Loucy (cell line): Measurements from ENCODE around the gene RAB40B.

Source experiments
- EZH2phosphoT487 ChIP-seq: fragments of 200-600 bp; IDR thresholded peaks from 2 replicates; pipeline ENCODE4 v1.6.1; 2018; ENCODE audit warnings: antibody characterized with exemption, mild to moderate bottlenecking, moderate library complexity, borderline replicate concordance
- TF ChIP-seq, protein P1 (sequence below): fragments of 200-600 bp; sonication (generic); conservative IDR thresholded peaks from 2 replicates; pipeline ENCODE4 v1.5.1; 2014; ENCODE audit warnings: mild to moderate bottlenecking, antibody characterized with exemption, low read length

- TF ChIP-seq, protein P1, sequence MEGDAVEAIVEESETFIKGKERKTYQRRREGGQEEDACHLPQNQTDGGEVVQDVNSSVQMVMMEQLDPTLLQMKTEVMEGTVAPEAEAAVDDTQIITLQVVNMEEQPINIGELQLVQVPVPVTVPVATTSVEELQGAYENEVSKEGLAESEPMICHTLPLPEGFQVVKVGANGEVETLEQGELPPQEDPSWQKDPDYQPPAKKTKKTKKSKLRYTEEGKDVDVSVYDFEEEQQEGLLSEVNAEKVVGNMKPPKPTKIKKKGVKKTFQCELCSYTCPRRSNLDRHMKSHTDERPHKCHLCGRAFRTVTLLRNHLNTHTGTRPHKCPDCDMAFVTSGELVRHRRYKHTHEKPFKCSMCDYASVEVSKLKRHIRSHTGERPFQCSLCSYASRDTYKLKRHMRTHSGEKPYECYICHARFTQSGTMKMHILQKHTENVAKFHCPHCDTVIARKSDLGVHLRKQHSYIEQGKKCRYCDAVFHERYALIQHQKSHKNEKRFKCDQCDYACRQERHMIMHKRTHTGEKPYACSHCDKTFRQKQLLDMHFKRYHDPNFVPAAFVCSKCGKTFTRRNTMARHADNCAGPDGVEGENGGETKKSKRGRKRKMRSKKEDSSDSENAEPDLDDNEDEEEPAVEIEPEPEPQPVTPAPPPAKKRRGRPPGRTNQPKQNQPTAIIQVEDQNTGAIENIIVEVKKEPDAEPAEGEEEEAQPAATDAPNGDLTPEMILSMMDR, result no peak
- TF ChIP-seq EZH2phosphoT487, result no peak
These were observed 17.0 kb downstream of the RAB40B start for GRCh38 chr17:82681547-82681946.
